HG03039 (cell line): ENCODE data around the gene SYNPO2.

Experiments
- ATAC-seq: cut with Tn5 transposase; IDR thresholded peaks from one replicate; pipeline ENCODE4 v1.9.1; 2021; ENCODE audit warnings: mild to moderate bottlenecking, moderate library complexity; ENCODE audit not compliant: unreplicated experiment

Gene SYNPO2

GRCh38 chr4:118927974-118928373 lies 39.3 kb downstream of the SYNPO2 start:
- ATAC-seq, result no peak

GRCh38 chr4:118930255-118930654 lies 41.6 kb downstream of the SYNPO2 start:
- ATAC-seq, result no peak

- ATAC-seq, result no peak
Observed at GRCh38 chr4:118931786-118932185, 43.1 kb downstream of the SYNPO2 start.

GRCh38 chr4:118935819-118936218 lies 47.2 kb downstream of the SYNPO2 start:
- no peak for ATAC-seq

GRCh38 chr4:118936406-118936805 lies 47.8 kb downstream of the SYNPO2 start:
- no peak for ATAC-seq

- ATAC-seq, result no peak
Observed at GRCh38 chr4:118939169-118939783, 50.6 kb downstream of the SYNPO2 start.

- no peak for ATAC-seq
Observed at GRCh38 chr4:118941149-118941548, 52.5 kb downstream of the SYNPO2 start.

GRCh38 chr4:118941799-118942198 lies 53.1 kb downstream of the SYNPO2 start:
- no peak for ATAC-seq

GRCh38 chr4:118942465-118942864 lies 53.8 kb downstream of the SYNPO2 start:
- ATAC-seq, result no peak

- no peak for ATAC-seq
Observed at GRCh38 chr4:118947095-118947494, 58.4 kb downstream of the SYNPO2 start.

GRCh38 chr4:118948545-118949144 lies 60.0 kb downstream of the SYNPO2 start:
- ATAC-seq, result no peak

- ATAC-seq, result no peak
Observed at GRCh38 chr4:118950224-118950623, 61.6 kb downstream of the SYNPO2 start.

- ATAC-seq, result no peak
Observed at GRCh38 chr4:118950929-118951570, 62.4 kb downstream of the SYNPO2 start.

- ATAC-seq, result no peak
Observed at GRCh38 chr4:118953276-118953675, 64.6 kb downstream of the SYNPO2 start.

GRCh38 chr4:118954246-118954645 lies 65.6 kb downstream of the SYNPO2 start:
- no peak for ATAC-seq

- ATAC-seq, result no peak
Observed at GRCh38 chr4:118955515-118955914, 66.9 kb downstream of the SYNPO2 start.

- peak; percentile 49 for ATAC-seq
Observed at GRCh38 chr4:118957722-118958445, 69.2 kb downstream of the SYNPO2 start.

GRCh38 chr4:118962540-118962939 lies 73.9 kb downstream of the SYNPO2 start:
- ATAC-seq, result no peak

GRCh38 chr4:118964891-118965411 lies 76.3 kb downstream of the SYNPO2 start:
- no peak for ATAC-seq

GRCh38 chr4:118967393-118967792 lies 78.7 kb downstream of the SYNPO2 start:
- no peak for ATAC-seq

- peak; percentile 99 for ATAC-seq
Observed at GRCh38 chr4:118968005-118968404, 79.4 kb downstream of the SYNPO2 start.
